Activated gamma-delta T cell (primary cell): ENCODE data around the gene ING3.
"Not testable (repeated sequence)": the region's sequence is repeated elsewhere in the genome, so short reads cannot be mapped to it uniquely, and the experiment has no call there.

Experiments
- DNase-seq: peaks from one replicate; lab custom pipeline; 2025; lab: John Stamatoyannopoulos, UW

Gene ING3

DNA sequence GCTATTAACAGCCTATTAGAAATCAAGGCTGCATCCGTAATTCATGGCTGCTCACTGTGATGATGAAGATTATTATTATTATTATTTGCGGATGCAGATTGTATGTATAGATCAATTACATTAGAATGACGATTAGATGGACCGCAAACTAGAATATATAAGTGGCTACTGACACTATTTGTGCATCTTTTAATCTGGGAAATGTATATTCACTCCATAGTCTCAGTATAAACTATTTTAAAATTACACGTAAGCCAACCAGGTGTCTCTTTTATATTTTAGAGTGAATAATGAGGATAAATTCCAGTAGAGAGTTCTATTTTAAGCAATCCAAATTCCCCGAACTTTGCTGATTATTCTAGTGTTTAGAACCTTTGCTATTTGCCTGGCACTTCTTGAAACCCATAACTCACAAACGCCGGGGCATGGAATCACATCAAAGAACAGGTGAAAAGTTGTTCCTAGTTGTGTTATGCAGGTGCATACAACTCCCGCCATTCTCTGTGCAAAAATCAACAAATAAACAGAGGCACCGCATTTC, 509 bp upstream of the ING3 start:
- DNase-seq, result no peak

DNA sequence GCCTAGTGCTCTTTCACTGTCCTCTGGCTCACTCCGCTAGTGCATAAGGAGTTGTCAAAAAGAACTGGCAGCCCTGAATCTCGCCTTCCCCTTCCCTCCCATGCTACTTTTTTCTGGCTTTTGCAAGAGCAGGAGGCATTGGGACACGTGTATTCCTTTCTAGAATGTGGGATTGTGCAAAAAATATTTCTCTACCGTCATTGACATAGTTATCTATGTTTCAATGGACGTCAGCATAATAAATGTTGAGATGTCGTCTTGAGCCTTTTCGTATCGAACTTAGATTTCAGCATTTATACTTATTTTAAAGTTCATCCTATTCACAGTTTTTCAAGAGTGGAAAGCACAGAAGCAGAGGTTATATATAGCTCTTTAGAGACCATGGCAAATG, 727 bp downstream of the ING3 start:
- no peak for DNase-seq

DNA sequence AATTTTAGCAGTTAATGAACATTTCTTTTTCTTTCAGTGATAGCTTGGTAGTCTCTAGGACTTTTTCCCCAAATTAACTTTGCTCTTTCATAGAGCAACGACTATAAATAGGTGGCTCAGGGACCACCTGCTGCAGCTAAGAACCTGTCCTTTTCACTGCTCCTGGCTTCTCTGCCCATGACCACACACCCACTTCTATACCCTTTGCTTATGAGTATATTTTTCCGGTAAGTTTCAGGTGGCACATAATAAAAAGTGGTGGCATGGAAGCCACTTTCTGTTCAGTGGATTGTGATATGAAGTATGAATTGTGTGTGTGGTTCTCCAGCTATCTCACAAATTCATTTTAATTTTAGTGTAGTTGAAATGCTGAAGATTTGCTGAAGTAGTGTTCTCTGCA, 1.2 kb downstream of the ING3 start:
- DNase-seq, result no peak

DNA sequence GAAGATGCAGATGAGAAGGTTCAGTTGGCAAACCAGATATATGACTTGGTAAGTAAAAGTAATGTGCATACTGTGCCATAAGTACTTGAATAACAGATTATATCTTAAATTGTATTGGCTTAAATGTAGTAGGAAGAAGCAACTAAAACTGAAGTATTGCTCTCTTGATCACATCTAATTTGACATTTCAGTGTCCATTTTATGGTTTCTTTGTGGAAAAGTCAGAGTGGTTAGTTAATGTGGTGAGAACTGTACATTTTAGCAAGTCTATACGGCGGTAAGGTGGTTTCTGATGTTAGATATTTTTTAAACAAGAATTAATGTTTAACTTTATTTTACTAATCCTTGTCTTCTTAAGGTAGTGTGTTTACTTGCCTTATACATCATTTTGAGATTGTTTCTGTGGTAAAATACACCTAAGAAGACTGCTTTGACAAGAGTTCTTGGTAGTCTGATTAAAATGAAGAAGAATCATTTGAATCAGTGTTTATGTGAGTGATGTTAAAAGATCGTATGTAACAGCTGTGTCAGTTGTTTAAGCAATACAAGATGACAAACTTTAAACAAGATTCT, 5.1 kb downstream of the ING3 start:
- DNase-seq, result no peak

DNA sequence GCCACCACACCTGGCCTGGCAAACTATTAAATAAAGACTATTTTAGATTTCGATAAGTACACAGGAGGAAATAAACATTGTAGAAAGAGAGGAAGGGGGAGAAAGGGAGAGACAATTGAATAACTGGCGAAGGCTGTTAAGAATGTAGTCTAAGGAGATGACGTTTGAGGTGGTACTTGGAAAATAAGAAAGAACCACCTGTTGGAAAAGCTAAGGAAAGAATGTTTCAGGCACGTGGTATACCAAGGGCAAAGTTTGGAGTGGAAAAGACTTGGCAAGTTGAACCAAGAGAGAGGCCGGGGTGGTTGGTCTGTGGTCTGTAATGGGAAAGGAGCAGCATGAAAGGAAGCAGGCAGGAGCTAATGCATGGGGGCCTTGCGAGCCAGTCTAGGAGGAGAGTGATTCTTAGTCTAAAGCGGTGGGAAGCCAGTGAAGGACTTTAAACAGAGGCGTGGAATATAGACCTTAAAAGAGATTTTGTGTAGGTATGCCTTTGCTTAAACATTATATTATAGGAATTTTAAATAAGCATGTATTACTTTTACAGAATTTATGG, 9.4 kb downstream of the ING3 start:
- DNase-seq, result no peak

DNA sequence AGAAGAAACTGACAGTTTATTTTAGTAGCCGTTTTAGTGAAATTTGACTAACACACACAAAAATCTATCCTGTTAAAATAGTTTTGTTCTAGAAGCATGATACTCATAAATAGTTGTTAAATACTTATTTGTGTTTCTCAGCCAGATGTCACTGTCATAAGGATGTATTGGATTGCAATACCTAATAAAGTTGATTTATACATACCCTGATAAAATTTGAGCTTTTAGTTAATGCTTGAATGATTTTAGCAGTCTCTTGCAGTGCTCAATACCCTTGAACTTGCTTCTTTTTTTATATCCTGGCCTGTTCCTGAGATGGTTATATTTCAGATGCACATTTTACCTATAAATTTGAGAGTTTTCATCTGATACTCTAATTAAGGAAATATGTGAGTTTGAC, 10.1 kb downstream of the ING3 start:
- no peak for DNase-seq

DNA sequence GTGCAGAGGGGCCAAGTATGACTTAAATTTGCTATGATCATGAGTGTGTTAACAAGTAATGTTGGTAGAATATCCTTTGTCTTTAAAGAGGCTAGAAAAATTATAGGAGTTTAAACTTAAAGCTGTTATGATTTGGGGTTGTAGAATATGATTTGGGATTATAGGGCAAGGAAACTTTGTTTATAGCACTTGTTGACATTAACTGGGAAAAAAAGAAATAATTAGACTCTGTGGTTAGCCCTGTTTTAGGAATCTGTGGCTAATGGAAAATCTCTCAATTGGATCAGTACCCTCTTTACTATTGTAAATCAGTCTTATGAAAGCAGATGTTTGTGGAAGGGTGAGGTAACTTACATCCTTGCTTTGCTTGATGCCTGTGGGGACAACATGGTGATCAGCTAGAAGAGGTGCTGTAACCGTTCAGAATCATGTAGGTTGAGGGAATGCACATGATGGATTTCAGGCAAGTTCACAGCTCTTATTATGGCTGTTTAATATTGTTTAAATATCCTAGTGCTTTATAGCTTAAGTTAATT, 11.1 kb downstream of the ING3 start:
- no peak for DNase-seq

DNA sequence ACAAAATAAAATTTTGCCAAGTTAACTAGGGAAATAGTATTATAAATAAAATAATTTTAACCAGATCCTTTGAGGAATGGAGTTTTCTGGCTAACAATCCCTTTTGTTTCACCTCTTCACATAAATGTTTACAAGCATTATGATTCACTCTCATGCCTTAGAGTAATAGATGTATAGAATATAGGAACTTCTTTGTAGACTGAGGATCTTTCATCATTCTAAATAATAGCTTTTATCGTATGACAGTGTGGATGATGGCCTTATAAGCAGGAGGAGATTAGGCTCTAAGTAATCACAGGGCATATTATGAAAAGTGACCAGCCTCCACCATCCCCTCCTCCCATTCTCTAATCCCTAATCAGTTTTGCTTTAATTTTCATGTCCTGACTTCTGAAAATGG, 13.5 kb downstream of the ING3 start:
- DNase-seq, result no peak

DNA sequence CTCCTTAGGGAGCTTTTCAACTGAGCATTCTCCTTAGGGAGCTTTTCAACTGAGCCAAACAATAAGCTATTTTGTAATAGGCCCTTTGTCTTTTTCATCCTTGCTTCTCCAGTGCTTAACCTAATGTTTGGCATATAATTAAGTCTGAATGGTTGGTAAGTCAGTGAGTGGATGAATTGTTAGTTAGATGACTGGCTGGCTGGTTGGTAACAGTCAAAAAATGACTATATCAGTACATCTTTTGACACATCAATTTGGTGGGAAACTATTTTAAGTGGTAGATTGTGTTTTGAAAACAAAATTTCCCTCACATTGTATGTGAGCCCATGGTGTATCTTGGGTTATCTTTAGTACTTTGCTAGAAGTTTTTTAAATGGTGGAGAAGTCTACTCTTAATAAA, 16.4 kb downstream of the ING3 start:
- DNase-seq, result no peak

DNA sequence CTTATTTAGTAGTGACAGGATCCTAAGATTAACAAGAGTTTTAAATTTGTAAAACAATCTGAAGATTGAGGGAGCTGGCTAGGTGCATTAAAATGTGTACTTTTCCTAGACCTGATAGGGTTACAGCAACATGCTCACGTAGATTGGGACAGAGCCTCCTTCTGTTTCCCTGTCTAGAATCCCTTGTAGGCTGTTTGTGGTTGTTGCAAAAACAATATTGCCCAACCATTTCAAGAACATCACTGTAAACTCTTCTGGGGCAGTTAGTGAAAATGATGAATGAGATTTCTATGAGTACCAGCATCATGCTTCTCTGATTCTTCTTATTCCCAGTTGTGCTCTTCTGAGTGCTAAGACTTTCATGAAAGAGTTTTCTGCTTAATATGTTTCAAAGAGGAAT, 23.3 kb downstream of the ING3 start:
- DNase-seq, result no peak

DNA sequence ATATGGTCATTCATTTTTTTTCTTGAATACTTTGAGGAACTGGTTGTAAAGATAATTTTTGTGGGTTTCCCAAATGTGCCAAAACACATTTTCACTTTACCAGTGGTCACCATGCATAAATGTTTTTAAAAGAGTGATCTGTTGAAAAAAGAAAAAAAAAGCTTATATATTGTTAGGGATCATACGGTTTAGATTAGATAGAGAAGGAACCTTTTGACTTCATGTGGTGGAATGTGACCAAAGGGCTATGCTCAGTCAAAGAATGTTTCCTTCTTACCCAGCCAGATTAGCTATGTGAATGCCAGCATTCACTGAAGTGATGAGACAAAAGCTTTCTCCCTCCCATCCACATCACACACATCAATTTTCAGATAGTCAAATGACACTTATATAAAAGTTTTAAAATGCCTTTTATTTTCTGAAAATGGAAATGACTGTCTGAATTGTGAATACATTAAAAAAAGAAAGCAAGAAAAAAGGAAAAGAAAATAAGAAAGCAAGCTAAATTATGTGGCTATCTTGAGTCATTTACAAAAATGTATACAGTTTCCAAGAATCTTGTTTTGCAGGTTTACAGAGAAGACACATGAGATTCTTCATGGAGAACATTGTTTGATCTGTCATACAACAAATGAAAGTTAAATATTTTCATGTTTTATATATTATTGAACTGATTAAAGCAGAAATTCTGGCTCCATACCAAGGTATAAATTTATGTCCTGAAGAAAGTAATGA, 29.4 kb downstream of the ING3 start:
- no peak for DNase-seq

DNA sequence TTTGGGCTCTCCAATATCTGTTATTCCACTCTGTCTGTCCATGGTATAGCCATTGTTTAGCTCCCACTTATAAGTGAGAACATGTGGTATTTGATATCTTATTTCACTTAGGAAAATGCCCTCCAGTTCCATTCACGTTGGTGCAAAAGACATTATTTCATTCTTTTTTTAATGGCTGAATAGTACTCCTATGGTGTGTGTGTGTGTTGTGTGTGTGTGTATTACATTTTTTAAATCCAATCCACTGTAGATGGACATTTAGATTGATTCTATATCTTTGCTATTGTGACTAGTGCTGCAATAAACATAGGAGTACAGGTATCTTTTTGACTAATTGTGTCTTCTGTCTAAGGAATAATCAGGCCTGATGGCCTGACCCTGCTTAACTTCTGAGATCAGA, 30.5 kb downstream of the ING3 start:
- no peak for DNase-seq

DNA sequence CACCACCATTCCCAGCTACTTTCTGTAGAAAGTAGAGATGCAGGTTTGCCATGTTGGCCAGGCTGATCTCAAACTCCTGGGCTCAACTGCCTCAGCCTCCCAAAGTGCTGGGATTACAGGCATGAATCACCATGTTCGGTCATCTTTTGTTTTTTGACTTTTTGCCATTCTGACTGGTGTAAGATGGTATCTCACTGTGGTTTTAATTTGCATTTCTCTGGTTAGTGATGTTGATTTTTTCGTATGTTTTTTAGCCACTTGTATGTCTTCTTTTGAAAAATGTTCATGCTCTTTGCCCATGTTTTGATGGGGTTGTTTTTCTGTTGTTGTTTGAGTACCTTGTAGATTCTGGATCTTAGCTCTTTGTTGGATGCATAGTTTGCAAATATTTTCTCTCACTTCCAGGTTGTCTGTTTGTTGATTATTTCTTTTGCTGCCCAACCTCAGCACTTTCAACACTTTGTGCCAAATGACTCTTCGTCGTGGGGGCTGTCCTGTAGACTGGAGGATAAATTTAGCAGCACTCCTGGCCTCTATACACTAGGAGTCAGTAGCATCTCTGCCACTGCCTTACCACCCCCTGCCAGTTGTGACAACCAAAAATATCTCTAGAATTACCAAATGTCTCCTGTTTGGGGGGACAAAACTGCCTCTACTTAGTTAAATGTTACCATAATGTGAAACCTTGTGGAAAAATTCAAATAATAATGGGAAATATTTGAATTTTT, 31.5 kb downstream of the ING3 start:
- no peak for DNase-seq

DNA sequence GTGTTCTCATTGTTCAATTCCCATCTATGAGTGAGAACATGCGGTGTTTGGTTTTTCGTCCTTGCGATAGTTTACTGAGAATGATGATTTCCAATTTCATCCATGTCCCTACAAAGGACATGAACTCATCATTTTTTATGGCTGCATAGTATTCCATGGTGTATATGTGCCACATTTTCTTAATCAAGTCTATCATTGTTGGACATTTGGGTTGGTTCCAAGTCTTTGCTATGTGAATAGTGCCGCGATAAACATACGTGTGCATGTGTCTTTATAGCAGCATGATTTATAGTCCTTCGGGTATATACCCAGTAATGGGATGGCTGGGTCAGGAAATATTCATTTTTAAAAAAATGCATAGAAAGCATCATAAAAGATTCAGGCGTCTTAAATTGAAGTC, 33.0 kb downstream of the ING3 start:
- not testable (repeated sequence) for DNase-seq

DNA sequence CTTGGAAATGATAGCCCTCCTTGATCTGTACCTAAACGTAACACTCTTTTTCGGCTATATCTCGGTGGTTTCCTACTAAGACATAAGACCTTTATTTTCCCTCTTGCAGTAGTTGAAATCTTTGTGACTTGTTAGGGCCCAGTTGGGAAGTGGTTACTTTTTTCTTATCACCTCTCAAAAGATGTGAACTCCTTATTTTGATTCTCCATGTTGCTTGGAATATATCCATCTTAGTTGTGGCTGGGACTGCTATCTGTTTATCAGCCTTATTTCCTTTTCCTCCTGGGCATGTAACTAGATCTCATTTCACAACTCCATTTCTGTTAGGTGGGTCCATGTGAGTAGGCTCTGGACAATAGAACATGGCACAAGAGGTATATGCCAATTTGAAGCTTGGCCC, 33.8 kb downstream of the ING3 start:
- DNase-seq, result no peak

DNA sequence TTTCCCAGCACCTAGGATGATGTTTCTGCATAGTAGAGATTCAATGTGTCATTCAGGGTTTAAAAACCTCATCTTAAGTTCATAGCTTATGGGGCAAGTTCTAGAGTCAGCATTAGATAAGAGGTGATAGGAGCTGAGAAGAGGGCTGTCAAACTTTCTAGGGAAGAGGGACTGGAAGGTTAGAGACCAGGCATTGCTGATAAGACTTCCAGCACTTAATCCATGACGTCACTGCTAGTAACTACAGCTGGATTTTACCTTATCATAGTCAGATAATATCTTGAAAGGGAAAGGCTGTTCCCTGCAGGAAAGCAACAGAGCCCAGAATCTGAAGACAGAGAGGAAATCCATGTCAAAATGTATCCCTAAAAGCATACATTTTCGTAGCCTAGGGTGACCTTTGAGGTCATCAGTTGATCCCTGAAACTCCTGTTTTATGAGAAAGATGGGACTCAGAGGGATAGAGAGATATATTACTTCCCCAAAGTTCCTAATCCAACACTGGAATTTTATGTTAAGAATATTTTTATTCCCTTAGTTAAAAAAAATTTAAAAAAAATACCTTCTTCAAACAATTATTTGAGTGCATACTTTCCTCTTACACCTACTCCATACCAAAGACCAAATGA, 34.7 kb downstream of the ING3 start:
- DNase-seq, result no peak

DNA sequence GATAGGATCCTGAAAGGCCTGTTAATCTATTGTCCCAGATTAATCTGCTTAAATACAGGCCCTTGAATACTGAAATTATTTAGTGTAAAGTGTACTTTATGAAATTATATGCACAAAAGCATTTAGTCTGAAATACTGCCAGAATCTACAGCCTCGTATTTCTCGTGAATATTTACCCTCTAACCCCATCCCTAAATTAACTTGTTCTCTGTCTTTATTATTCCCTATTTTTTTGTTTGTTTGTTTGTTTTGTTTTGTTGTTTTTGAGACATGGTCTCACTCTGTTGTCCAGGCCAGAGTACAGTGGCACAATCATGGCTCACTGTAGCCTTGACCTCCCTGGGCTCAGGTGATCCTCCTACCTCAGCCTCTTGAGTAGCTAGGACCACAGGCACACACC, 35.3 kb downstream of the ING3 start:
- no peak for DNase-seq

DNA sequence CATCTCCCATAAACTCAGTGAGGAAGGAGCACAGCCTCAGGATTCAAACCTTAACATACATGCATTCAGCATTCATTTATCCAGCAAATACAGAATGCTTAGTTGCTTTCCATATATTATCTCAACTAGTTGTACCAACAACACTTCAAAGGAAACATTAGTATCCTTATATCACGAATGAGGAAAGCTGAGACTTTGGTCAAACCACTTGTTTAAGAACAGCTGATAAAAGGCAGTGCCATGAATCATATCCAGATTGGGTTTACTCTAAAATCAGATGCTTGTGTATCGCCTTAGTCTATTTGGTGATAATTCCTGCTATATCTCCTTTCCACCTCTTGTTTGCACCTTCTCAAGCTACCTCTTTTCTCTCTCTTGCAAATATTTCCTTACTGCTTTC, 36.1 kb downstream of the ING3 start:
- no peak for DNase-seq

DNA sequence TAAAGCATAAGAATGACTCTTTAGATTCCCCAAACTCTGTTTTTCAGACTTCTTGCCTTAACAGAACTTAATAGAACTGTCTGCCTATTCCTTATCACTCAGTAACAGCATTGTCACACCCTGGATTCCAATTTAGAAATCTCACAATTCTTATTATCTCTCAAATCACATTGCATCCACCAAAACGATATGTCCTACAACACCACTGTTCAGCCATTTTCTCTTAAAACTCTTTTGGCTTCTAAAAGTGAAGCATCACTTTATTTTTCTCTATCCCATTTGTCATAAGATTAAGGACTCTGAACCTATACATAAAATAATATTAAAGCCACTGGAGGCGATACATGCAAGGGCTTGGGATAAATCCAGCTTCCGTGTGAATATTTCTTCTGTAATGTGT, 36.7 kb downstream of the ING3 start:
- no peak for DNase-seq

DNA sequence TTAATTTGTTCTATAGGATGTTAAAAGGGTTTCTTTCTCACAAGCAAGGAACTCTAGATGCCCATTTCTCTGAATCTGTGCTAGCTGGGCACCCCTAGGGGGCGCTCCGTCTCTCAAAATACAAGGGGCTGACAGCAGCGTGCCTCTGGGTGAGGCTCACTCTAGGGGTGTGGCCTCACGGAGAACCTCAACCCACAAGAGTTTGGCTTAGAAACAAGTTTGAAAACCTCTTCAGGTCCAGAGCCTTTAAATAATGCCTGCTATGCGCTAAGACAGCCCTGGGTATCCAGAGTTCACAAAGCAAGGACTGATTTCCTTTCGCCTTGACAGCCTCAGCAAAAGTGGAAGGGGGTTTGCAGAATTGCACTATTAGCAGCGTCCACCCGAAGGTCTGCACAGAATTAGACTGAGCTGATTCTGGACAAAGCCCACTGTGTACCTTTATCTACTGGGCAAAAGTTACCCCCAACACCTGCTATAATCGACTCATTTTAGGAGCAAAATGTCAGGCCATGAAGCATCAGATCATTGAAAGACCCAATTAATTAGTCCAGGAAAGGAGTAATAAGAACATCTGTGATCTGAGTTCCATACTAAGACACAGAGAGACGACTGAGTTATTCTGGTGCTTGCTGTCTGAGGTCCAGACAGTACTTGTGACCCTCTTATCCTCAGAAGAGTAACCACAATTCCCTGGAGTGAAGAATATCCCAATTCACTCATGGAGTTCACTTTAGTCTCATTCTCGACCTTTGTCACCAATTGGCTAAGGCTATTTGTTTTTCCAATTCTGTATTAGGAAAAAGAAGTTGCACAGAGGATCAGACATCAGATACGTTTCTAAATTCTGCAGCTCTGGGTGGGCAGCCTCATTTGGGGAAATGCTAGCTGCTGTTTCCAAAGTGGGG, 37.4 kb downstream of the ING3 start:
- DNase-seq, result peak; percentile 8
